ENCODE measurements around the gene HIPK1. TPM values are rescaled to one million over a fixed set of nuclear protein-coding genes. Genes with fewer than 3 reads are reported as not detected.
"Not testable (repeated sequence)": the region's sequence is repeated elsewhere in the genome, so short reads cannot be mapped to it uniquely, and the experiment has no call there.

Gene HIPK1
- total and polyA plus RNA-seq, 8 donors = 38.7 to 77.4 (median 45.4) TPM

- Histone ChIP-seq H3K4me3 (no peak overlapping the region), H3K36me3 (no peaks in the 10 kb centered on the region), H3K4me1 (no peaks in the 10 kb centered on the region), H3K9me3 (peaks cover 6 to 16% of the 10 kb centered on the region in 2 donors), H3K27ac (no peak overlapping the region), H3K27me3 (no peaks in the 10 kb centered on the region)
- intact Hi-C loops (cut with DNase I) = no loop called here
- no peak for ATAC-seq
- no peak for TF ChIP-seq CTCF (IDR thresholded peaks at IDR 0.05)
- no peak for DNase-seq
Observed at GRCh38 chr1:113999799-114000198, 70.7 kb downstream of the HIPK1 start.

- DNase-seq (no peak), ATAC-seq (no peak)
- Histone ChIP-seq H3K4me3 (no peak overlapping the region), H3K4me1 (no peaks in the 10 kb centered on the region), H3K36me3 (no peaks in the 10 kb centered on the region), H3K27me3 (no peaks in the 10 kb centered on the region), H3K27ac (no peak overlapping the region), H3K9me3 (peaks cover 0 to 9% of the 10 kb centered on the region in 2 donors)
- intact Hi-C loops (cut with DNase I) = no loop called here
- TF ChIP-seq CTCF (IDR thresholded peaks at IDR 0.05) = no peak
Observed at GRCh38 chr1:114000406-114000805, 71.3 kb downstream of the HIPK1 start.

GRCh38 chr1:114002492-114003239 is 73.5 kb downstream of the HIPK1 start:
- Histone ChIP-seq H3K9me3 (peaks cover 0 to 2% of the 10 kb centered on the region in 2 donors), H3K4me3 (no peak overlapping the region), H3K36me3 (no peaks in the 10 kb centered on the region), H3K4me1 (no peaks in the 10 kb centered on the region), H3K27ac (no peak overlapping the region), H3K27me3 (no peaks in the 10 kb centered on the region)
- peak in 1 of 4 donors; percentile 80 for DNase-seq
- peak; percentile 53 for ATAC-seq
- TF ChIP-seq CTCF (IDR thresholded peaks at IDR 0.05) = no peak
- intact Hi-C loops (cut with DNase I) = no loop called here

GRCh38 chr1:114003431-114003830 is 74.3 kb downstream of the HIPK1 start:
- DNase-seq = no peak
- H3K27ac ChIP-seq = no peak overlapping the region
- intact Hi-C loops (cut with DNase I) = no loop called here
- H3K27me3 ChIP-seq = no peaks in the 10 kb centered on the region
- no peaks in the 10 kb centered on the region for H3K4me1 ChIP-seq
- no peak for ATAC-seq
- H3K36me3 ChIP-seq = no peaks in the 10 kb centered on the region
- peaks cover 0 to 2% of the 10 kb centered on the region in 2 donors for H3K9me3 ChIP-seq
- TF ChIP-seq CTCF (IDR thresholded peaks at IDR 0.05) = no peak
- H3K4me3 ChIP-seq = no peak overlapping the region

- DNase-seq; H3K27ac ChIP-seq; H3K4me1 ChIP-seq; H3K4me3 ChIP-seq; intact Hi-C loops (cut with DNase I); H3K36me3 ChIP-seq; H3K27me3 ChIP-seq; ATAC-seq; H3K9me3 ChIP-seq: not testable (repeated sequence)
Observed at GRCh38 chr1:114006825-114007224, 77.7 kb downstream of the HIPK1 start.
